HG02943 (cell line): ENCODE measurements around the gene IFT57.
"Not testable (repeated sequence)": the region's sequence is repeated elsewhere in the genome, so short reads cannot be mapped to it uniquely, and the experiment has no call there.

Experiments
- ATAC-seq: cut with Tn5 transposase; IDR thresholded peaks from one replicate; pipeline ENCODE4 v1.9.1; 2021; ENCODE audit warnings: mild to moderate bottlenecking, low read depth, moderate library complexity; ENCODE audit not compliant: unreplicated experiment

The IFT57 gene, protein sequence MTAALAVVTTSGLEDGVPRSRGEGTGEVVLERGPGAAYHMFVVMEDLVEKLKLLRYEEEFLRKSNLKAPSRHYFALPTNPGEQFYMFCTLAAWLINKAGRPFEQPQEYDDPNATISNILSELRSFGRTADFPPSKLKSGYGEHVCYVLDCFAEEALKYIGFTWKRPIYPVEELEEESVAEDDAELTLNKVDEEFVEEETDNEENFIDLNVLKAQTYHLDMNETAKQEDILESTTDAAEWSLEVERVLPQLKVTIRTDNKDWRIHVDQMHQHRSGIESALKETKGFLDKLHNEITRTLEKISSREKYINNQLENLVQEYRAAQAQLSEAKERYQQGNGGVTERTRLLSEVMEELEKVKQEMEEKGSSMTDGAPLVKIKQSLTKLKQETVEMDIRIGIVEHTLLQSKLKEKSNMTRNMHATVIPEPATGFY

GRCh38 chr3:108221911-108222852 is at the start of gene IFT57:
Gene IFT57, minus strand, starts transcription at chr3:108222424. Its CDS starts 102 bp downstream, at chr3:108222322.
- ATAC-seq, result peak; percentile 93

DNA sequence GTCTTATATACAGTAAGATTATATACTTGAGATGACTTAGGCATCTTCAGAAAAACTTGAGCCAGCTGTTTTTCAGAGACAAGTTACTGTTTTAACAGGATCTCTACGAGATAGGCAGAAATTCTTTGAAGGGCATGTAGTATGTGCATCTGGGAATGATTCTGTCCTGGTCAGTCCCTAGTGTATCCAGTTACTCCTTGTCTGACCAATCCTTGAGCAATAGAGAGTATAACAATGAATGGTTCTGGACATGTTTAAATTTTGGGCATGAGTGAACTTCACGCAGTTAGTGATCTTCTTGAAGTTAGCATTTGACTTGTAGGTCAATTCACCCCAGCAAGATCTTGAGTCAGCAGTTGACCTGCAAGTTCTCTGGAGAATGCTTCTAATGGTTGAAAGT is 49.4 kb upstream of the IFT57 start:
- no peak for ATAC-seq

DNA sequence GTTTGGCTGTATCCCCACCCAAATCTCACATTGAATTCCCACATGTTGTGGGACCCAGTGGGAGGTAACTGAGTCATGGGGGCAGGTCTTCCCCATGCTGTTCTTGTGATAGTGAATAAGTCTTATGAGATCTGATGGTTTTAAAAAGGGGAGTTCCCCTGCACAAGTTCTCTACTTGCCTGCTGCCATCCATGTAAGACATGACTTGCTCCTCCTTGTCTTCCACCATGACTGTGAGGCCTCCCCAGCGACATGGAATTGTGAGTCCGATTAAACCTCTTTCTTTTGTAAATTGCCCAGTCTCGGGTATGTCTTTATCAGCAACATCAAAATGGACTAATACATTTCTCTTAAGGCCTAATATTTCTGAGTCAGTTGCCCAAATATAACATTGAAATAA is 46.0 kb upstream of the IFT57 start:
- not testable (repeated sequence) for ATAC-seq

DNA sequence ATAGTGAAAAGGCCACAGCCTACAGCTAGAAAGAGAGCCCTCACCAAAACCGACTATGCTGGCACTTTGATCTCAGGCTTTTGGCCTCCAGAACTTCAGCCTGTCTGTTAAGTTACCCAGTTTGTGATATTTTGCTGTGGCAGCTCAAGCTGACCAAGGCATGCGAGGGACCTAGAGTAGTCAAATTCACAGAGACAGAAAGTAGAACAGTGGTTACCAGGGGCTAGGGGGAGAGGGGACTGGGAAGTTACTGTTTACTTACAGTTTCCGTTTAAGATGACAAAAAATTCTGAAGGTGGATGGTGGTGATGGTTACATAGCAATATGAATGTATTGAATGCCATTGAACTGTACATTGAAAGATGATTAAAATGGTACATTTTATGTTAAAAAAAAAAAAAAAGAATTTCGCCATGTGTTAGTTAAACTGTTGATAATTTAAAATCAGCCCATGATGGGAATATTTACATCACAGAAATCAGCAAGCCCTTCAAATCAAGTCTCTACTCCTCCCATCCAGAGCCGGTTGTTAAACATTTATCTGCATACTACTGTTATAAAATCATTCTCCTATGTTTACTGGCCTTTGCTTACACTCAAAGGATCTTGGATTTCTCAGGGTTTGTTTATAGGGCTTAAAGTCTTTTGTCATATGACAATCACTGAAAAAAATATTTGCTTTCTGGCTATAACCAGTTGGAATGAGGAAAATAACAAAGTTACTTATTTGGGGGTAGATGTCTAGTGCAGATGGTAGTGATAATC is 42.5 kb upstream of the IFT57 start:
- ATAC-seq, result peak; percentile 74

GRCh38 chr3:108255131-108255530 is 32.9 kb upstream of the IFT57 start:
- ATAC-seq, result no peak

GRCh38 chr3:108251844-108252243 is 29.6 kb upstream of the IFT57 start:
- ATAC-seq, result no peak

DNA sequence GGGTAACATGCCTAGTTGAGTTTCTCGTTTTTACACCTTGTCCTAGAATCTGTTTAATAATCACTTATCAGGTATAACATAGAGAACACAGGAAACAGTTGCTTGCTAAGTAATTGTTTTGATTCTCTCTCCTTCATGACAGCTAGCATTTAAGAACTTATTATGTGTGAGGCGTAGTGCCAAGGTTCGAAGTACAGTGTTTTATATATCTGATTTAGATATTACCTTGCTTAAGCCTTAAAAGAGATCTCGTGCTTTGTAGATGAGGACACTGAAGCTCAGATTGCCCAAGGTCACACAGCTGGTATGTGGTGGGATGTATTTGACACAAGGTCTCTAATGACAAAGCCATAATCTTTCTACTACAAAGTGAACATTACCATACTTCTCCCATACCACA is 29.0 kb upstream of the IFT57 start:
- no peak for ATAC-seq

GRCh38 chr3:108250626-108251025 is 28.4 kb upstream of the IFT57 start:
- no peak for ATAC-seq

- ATAC-seq, result no peak
Observed at GRCh38 chr3:108243243-108243642, 21.0 kb upstream of the IFT57 start.

GRCh38 chr3:108242776-108243175 is 20.6 kb upstream of the IFT57 start:
- ATAC-seq, result no peak

GRCh38 chr3:108241721-108242120 is 19.5 kb upstream of the IFT57 start:
- no peak for ATAC-seq

DNA sequence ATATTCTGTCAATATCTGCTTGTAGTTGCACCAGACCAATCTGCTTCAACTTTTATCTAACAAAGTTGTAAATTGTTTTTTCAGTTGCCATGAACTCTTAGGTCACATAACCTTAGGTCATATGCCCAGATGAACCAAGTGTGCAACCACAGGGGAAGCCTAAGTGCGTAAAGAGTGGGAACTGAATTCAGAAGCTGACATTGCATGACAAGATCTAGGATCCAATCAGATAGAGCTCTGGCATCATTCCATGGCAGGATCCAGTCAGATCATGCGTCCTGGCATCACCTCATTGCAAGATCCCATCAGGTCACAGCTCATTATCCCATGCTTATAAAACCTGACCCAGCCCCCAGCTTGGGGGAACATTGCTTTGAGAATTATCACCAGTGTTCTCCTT is 18.9 kb upstream of the IFT57 start:
- ATAC-seq, result no peak

DNA sequence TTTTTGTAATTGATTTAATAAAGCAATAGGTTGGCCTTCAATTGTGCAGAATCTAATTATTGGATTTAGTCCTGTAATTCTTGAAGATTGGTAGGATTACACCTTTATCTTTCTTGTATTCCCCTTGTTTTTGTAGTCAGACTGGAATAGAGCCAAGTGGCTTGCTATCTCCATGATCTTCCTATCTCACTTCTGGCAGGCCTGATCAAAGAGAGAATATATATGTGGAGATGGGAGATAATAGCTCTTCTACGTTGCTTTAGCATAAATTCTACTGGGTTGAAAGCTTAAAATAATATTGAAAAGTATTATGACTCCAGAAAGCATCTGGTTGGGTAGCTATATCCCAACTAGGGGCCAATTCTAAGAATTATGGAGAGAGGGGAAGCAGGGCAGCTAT is 16.9 kb upstream of the IFT57 start:
- no peak for ATAC-seq

- ATAC-seq, result no peak
Observed at GRCh38 chr3:108235290-108235689, 13.1 kb upstream of the IFT57 start.

- no peak for ATAC-seq
Observed at GRCh38 chr3:108234387-108234957, 12.2 kb upstream of the IFT57 start.

DNA sequence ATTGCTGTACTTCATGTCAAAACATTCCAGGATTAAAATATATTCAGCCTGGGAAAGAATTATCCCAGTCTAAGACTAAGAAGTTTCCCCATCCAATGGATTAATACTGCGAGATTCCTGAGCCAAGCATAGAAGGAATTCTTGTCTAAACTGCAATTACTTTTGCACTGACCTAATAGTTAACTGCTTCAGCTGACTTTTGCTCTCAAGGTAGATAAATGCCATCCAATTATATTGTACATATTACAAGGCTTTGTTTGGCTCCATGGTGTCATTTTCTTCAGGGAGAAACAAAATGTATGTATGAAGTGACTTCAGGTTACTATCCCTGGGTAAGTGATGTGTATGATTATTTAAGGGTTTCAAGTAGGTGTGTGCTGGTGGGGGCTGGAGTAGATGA is 6.1 kb upstream of the IFT57 start:
- ATAC-seq, result no peak

DNA sequence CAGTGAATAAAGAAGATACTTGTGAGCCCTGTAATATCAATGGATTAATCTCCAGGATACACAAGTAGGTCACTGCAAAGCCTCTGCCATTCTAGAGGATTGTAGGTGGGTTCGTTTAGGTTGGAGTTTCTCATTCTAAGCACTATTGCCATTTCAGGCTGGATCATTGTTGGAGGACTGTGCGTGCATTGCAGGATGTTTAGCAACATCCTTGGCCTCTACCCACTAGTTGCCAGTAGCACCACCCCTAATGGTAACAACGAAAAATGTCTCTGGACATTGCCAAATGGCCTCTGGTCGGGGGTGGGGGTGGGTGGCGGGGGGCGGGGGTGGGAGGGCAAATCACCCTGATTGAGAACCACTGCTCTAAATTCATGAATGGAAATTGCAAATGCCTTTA is 4.9 kb upstream of the IFT57 start:
- no peak for ATAC-seq

DNA sequence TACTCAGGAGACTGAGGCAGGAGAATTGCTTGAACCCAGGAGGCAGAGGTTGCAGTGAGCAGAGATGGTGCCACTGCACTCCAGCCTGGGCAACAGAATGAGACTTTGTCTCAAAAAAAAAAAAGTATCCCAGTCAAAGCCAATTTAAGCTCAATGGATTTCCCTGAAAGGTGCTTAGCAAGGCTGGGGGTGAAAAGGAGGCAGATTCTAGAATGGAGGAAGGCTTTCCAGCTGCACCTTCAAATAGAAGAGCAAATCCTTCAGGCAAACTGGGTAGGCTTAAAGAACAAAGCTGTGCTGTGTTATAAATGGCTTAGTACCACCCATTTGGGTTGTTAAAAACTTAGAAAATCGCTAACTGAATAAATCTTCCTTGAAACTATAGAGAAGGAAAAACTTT is 3.0 kb upstream of the IFT57 start:
- ATAC-seq, result no peak

DNA sequence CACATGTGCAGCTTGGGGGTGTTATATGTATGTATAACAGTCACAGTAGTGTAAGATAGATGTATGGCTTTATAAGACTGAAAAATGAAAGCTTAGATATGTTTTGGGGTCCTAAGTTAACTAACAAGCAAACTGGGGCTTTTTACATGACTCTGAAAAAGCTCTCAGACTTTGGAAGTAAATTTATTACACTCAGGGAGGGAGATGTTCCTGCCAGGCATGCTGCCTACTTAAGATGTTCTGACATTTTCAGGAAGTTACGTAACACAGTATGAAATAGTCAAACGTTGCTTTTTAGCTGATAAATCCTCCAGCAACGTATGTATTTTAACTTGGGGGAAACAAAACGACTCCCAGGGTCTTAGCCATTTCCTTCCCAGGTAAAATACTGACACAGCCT is 1.7 kb upstream of the IFT57 start:
- no peak for ATAC-seq

- ATAC-seq, result no peak
Observed at GRCh38 chr3:108222853-108223565, 785 bp upstream of the IFT57 start.
